Measurements from ENCODE around the gene COMMD10.
"Not testable (repeated sequence)": the region's sequence is repeated elsewhere in the genome, so short reads cannot be mapped to it uniquely, and the experiment has no call there.

COMMD10 gene

DNA sequence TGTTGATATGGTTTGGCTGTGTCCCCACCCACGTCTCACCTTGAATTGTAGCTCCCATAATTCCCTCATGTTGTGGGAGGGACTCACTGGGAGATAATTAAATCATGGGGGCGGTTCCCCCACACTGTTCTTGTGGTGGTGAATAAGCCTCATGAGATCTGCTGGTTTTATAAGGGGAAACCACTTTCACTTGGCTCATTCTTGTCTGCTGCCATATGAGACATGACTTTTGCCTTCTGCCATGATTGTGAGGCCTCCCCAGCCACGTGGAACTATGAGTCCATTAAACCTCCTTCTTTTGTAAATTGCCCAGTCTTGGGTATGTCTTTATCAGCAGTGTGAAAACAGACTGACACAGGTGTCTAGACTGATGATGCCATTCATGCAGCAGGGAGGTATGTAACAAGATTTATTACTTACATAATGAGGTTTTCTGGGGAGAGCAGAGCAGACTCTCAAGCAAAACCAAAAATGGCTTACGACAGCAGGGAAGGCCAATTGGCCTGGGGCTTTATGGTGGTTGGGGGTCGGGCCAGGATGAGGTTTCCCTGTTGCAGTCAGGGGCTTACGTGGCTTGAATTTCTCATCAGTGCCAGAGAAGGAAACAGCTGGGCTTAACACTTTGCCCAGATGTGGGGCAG is 9.5 kb upstream of the COMMD10 start:
- H3K4me3 ChIP-seq (ENCODE audit: low read length), result no peak overlapping the region
- no peak for DNase-seq (ENCODE audit: low read depth)
- TF ChIP-seq, protein P1, sequence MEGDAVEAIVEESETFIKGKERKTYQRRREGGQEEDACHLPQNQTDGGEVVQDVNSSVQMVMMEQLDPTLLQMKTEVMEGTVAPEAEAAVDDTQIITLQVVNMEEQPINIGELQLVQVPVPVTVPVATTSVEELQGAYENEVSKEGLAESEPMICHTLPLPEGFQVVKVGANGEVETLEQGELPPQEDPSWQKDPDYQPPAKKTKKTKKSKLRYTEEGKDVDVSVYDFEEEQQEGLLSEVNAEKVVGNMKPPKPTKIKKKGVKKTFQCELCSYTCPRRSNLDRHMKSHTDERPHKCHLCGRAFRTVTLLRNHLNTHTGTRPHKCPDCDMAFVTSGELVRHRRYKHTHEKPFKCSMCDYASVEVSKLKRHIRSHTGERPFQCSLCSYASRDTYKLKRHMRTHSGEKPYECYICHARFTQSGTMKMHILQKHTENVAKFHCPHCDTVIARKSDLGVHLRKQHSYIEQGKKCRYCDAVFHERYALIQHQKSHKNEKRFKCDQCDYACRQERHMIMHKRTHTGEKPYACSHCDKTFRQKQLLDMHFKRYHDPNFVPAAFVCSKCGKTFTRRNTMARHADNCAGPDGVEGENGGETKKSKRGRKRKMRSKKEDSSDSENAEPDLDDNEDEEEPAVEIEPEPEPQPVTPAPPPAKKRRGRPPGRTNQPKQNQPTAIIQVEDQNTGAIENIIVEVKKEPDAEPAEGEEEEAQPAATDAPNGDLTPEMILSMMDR (conservative IDR thresholded peaks at IDR 0.05; ENCODE audit: low read depth, low read length), result no peak

DNA sequence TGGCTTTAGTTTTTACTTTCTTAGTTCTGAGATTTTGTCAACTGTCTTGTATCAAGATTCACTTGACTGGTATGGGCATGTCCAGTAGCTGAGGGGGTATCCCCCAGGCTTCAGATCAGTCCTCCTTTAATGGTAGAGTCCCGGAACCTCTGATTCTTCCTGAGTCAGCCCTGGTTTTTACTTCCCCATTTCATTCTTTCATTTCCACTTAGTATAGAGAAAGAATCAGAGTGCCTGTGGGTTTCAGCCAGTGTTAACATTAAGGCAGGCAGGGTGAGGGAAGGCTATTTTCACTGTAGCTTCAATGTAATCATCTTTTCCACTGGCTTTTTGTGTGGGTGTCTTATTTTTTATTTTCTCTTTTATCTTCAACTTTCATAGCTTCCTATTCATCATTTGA is 8.3 kb upstream of the COMMD10 start:
- no peak overlapping the region for H3K4me3 ChIP-seq (ENCODE audit: low read length)
- no peak for DNase-seq (ENCODE audit: low read depth)
- TF ChIP-seq, protein P1 (conservative IDR thresholded peaks at IDR 0.05; ENCODE audit: low read depth, low read length), result no peak

GRCh38 chr5:116078199-116078598 is 6.6 kb upstream of the COMMD10 start:
- DNase-seq (ENCODE audit: low read depth), result no peak
- TF ChIP-seq, protein P1 (conservative IDR thresholded peaks at IDR 0.05; ENCODE audit: low read depth, low read length), result no peak
- H3K4me3 ChIP-seq (ENCODE audit: low read length), result no peak overlapping the region

- H3K4me3 ChIP-seq (ENCODE audit: low read length), result peak overlapping the region; percentile 82
- TF ChIP-seq, protein P1 (conservative IDR thresholded peaks at IDR 0.05; ENCODE audit: low read depth, low read length), result no peak
- DNase-seq (ENCODE audit: low read depth), result no peak
Observed at GRCh38 chr5:116084287-116084691, 536 bp upstream of the COMMD10 start.

DNA sequence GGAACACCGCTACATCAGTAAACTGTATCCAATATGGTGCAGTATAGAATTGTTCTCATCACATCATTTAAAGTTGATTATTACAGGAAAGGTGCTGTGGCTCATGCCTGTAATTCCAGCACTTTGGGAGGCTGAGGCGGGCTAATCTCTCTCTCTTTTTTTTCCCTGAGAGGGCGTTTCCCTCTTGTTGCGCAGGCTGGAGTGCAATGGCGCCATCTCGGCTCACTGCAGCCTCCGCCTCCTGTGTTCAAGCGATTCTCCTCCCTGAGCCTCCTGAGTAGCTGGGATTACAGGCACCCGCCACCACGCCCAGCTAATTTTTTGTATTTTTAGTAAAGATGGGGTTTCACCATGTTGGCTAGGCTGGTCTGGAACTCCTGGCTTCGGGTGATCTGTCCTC is 1.5 kb downstream of the COMMD10 start:
- not testable (repeated sequence) for H3K4me3 ChIP-seq (ENCODE audit: low read length); DNase-seq (ENCODE audit: low read depth)

- TF ChIP-seq, protein P1 (conservative IDR thresholded peaks at IDR 0.05; ENCODE audit: low read depth, low read length), result no peak
- DNase-seq (ENCODE audit: low read depth), result no peak
- H3K4me3 ChIP-seq (ENCODE audit: low read length), result no peak overlapping the region
Observed at GRCh38 chr5:116088062-116088461, 3.2 kb downstream of the COMMD10 start.

DNA sequence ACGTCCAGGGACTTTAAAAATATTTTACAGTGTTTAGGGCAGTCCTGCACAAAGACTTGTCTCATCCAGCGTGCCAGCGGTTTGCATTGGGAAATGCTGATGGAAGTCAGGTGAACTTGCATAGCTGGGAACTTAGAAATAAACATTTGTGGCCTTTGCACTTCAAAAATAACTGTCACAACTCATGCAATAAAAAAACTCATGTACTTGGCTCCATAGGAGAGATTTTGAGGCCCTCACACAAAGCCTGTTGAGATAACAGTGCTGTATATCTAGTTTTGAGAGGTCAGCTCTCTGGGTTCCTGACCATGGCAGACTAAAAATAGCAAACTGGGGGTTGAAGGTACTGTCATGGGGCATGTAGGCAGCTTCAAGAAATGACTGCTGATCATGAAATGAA is 5.5 kb downstream of the COMMD10 start:
- TF ChIP-seq, protein P1 (conservative IDR thresholded peaks at IDR 0.05; ENCODE audit: low read depth, low read length), result no peak
- DNase-seq (ENCODE audit: low read depth), result no peak
- H3K4me3 ChIP-seq (ENCODE audit: low read length), result no peak overlapping the region
